H1 (cell line): ENCODE measurements around the gene FOXL3.

Source experiments
- CTCF ChIP-seq, 3 experiments: IDR thresholded peaks; 1 replicate in 2 of 3; 2 replicates in 1 of 3; pipeline versions ENCODE4 v1.5.1 to v1.6.1; 2011; ENCODE audit warnings: low read length in 3 of 3, mild to moderate bottlenecking in 3 of 3, inconsistent platforms in 2 of 3, low read depth in 1 of 3, moderate library complexity in 1 of 3; ENCODE audit not compliant: insufficient read depth in 1 of 3; ENCODE audit errors: control extremely low read depth in 1 of 3
- EGR1 ChIP-seq: IDR thresholded peaks from 2 replicates; pipeline ENCODE4 v1.6.1; 2011; ENCODE audit warnings: low read depth, low read length, borderline replicate concordance
- EZH2 ChIP-seq: fragments of 200-600 bp; sonication (generic); IDR thresholded peaks from 2 replicates; pipeline ENCODE4 v1.7.1; 2012; ENCODE audit warnings: low read depth, mild to moderate bottlenecking, moderate library complexity, low read length, inconsistent platforms; ENCODE audit not compliant: severe bottlenecking
- GTF2F1 ChIP-seq: IDR thresholded peaks from 2 replicates; pipeline ENCODE4 v1.6.1; 2012; ENCODE audit warnings: low read depth, low read length, improper control_type of control experiment, borderline replicate concordance
- HDAC6 ChIP-seq: IDR thresholded peaks from one replicate; pipeline ENCODE4 v1.7.1; 2012; ENCODE audit warnings: low read depth, mild to moderate bottlenecking, inconsistent platforms, low read length, moderate library complexity
- MAX ChIP-seq: IDR thresholded peaks from 2 replicates; pipeline ENCODE4 v1.6.1; 2012; ENCODE audit warnings: inconsistent platforms
- NRF1 ChIP-seq: IDR thresholded peaks from 2 replicates; pipeline ENCODE4 v1.6.1; 2011; ENCODE audit warnings: mild to moderate bottlenecking, low read depth, low read length, improper control_type of control experiment
- POLR2A ChIP-seq, 2 experiments: IDR thresholded peaks; 1 replicate in 1 of 2; 2 replicates in 1 of 2; pipeline ENCODE4 v1.6.1; 2011; ENCODE audit warnings: low read depth in 2 of 2, low read length in 2 of 2, mild to moderate bottlenecking in 2 of 2; ENCODE audit errors: control extremely low read depth in 1 of 2
- POLR2AphosphoS5 ChIP-seq: IDR thresholded peaks from 2 replicates; pipeline ENCODE4 v1.6.1; 2011; ENCODE audit warnings: low read depth, low read length
- RAD21 ChIP-seq, 2 experiments: IDR thresholded peaks in 1 of 2; conservative IDR thresholded peaks in 1 of 2; 2 replicates each; pipeline ENCODE4 v1.6.1; 2011; ENCODE audit warnings: low read depth in 2 of 2, low read length in 2 of 2, improper control_type of control experiment in 1 of 2, inconsistent platforms in 1 of 2, mild to moderate bottlenecking in 1 of 2, moderate library complexity in 1 of 2
- SP4 ChIP-seq: IDR thresholded peaks from 2 replicates; pipeline ENCODE4 v1.6.1; 2012; ENCODE audit warnings: low read length, inconsistent platforms
- TAF1 ChIP-seq: IDR thresholded peaks from 2 replicates; pipeline ENCODE4 v1.6.1; 2011; ENCODE audit warnings: mild to moderate bottlenecking, low read depth, low read length
- TBP ChIP-seq: IDR thresholded peaks from 2 replicates; pipeline ENCODE4 v1.6.1; 2011; ENCODE audit warnings: low read depth, low read length, improper control_type of control experiment
- YY1 ChIP-seq: IDR thresholded peaks from 2 replicates; pipeline ENCODE4 v1.6.1; 2011; ENCODE audit warnings: low read depth, mild to moderate bottlenecking, low read length

GRCh38 chr7:277228-277627 lies 12.7 kb upstream of the FOXL3 start:
- TF ChIP-seq EZH2 (no peak), TBP (no peak), TAF1 (no peak), YY1 (no peak), POLR2A (IDR thresholded peaks at IDR 0.05; ENCODE audit: control extremely low read depth in 1 of 2, low read depth in 2 of 2, low read length in 2 of 2) (no peak), SP4 (no peak), CTCF (IDR thresholded peaks at IDR 0.05; ENCODE audit: control extremely low read depth in 1 of 3, insufficient read depth in 1 of 3, low read depth in 1 of 3, low read length in 3 of 3) (no peak), NRF1 (no peak), HDAC6 (no peak), MAX (no peak), GTF2F1 (no peak), POLR2AphosphoS5 (no peak), RAD21 (IDR thresholded peaks at IDR 0.05 in 1 of 2, conservative IDR thresholded peaks at IDR 0.05 in 1 of 2; ENCODE audit: low read depth in 2 of 2, low read length in 2 of 2) (no peak), EGR1 (no peak)
